Muscle layer of duodenum (tissue), 2 donors: Measurements from ENCODE around the gene CPNE4.
"Not testable (repeated sequence)": the region's sequence is repeated elsewhere in the genome, so short reads cannot be mapped to it uniquely, and the experiment has no call there.

Experiments
- H3K27ac ChIP-seq: one replicate; pipeline ENCODE4 v1.7.0; 2013; ENCODE audit warnings: mild to moderate bottlenecking, low read length
- H3K27me3 ChIP-seq: one replicate; pipeline ENCODE4 v1.7.0; 2013; ENCODE audit warnings: low read depth, mild to moderate bottlenecking, control low read depth, low read length
- H3K36me3 ChIP-seq, 2 donors: one replicate each; pipeline ENCODE4 v1.7.0; 2013; ENCODE audit warnings: low read length in 2 of 2, control low read depth in 1 of 2, mild to moderate bottlenecking in 1 of 2; ENCODE audit not compliant: insufficient read depth in 2 of 2, control insufficient read depth in 1 of 2
- H3K4me1 ChIP-seq, 2 donors: one replicate each; pipeline ENCODE4 v1.7.0; 2013; ENCODE audit warnings: low read length in 2 of 2, mild to moderate bottlenecking in 2 of 2, control low read depth in 1 of 2, moderate library complexity in 1 of 2; ENCODE audit not compliant: insufficient read depth in 2 of 2, control insufficient read depth in 1 of 2
- H3K4me3 ChIP-seq, 2 donors: one replicate each; pipeline ENCODE4 v1.7.0; 2013; ENCODE audit warnings: low read length in 2 of 2, low read depth in 1 of 2, mild to moderate bottlenecking in 1 of 2
- H3K9me3 ChIP-seq, 2 donors: one replicate each; pipeline ENCODE4 v1.7.0; 2013; ENCODE audit warnings: low read length in 2 of 2, control low read depth in 1 of 2, mild to moderate bottlenecking in 1 of 2; ENCODE audit not compliant: control insufficient read depth in 1 of 2
- donor health status: healthy.

CPNE4 gene

GRCh38 chr3:131995891-131996290 is 38.9 kb downstream of the CPNE4 start:
- Histone ChIP-seq H3K27me3 (no peaks in the 10 kb centered on the region), H3K27ac (no peak overlapping the region), H3K4me3 (no peak overlapping the region), H3K9me3 (no peaks in the 10 kb centered on the region), H3K4me1 (no peaks in the 10 kb centered on the region), H3K36me3 (no peaks in the 10 kb centered on the region)

GRCh38 chr3:131989318-131989717 is 45.5 kb downstream of the CPNE4 start:
- Histone ChIP-seq H3K4me1 (no peaks in the 10 kb centered on the region), H3K9me3 (no peaks in the 10 kb centered on the region), H3K27me3 (no peaks in the 10 kb centered on the region), H3K4me3 (no peak overlapping the region), H3K36me3 (no peaks in the 10 kb centered on the region), H3K27ac (no peak overlapping the region)

GRCh38 chr3:131988209-131988608 is 46.6 kb downstream of the CPNE4 start:
- Histone ChIP-seq H3K4me1 (no peaks in the 10 kb centered on the region), H3K27ac (no peak overlapping the region), H3K9me3 (no peaks in the 10 kb centered on the region), H3K27me3 (no peaks in the 10 kb centered on the region), H3K4me3 (no peak overlapping the region), H3K36me3 (no peaks in the 10 kb centered on the region)

GRCh38 chr3:131983689-131984088 is 51.1 kb downstream of the CPNE4 start:
- Histone ChIP-seq H3K4me1 (no peaks in the 10 kb centered on the region), H3K9me3 (peaks cover 0 to 2% of the 10 kb centered on the region in 2 donors), H3K4me3 (no peak overlapping the region), H3K27ac (no peak overlapping the region), H3K27me3 (no peaks in the 10 kb centered on the region), H3K36me3 (no peaks in the 10 kb centered on the region)

- no peak overlapping the region for H3K4me3 ChIP-seq
- no peaks in the 10 kb centered on the region for H3K36me3 ChIP-seq
- no peak overlapping the region for H3K27ac ChIP-seq
- no peaks in the 10 kb centered on the region for H3K4me1 ChIP-seq
- no peaks in the 10 kb centered on the region for H3K27me3 ChIP-seq
- peaks cover 0 to 2% of the 10 kb centered on the region in 2 donors for H3K9me3 ChIP-seq
Measured at GRCh38 chr3:131981323-131981722, 53.5 kb downstream of the CPNE4 start.

GRCh38 chr3:131976448-131976847 is 58.4 kb downstream of the CPNE4 start:
- Histone ChIP-seq H3K27me3 (no peaks in the 10 kb centered on the region), H3K9me3 (peaks cover 0 to 2% of the 10 kb centered on the region in 2 donors), H3K36me3 (no peaks in the 10 kb centered on the region)

GRCh38 chr3:131975047-131975446 is 59.8 kb downstream of the CPNE4 start:
- no peak overlapping the region for H3K27ac ChIP-seq
- no peaks in the 10 kb centered on the region for H3K36me3 ChIP-seq
- H3K9me3 ChIP-seq, result no peaks in the 10 kb centered on the region
- no peaks in the 10 kb centered on the region for H3K27me3 ChIP-seq
- no peak overlapping the region for H3K4me3 ChIP-seq
- no peaks in the 10 kb centered on the region for H3K4me1 ChIP-seq

More at GRCh38 chr3:131976448-131976847, 58.4 kb downstream of the CPNE4 start:
- H3K27ac ChIP-seq, result no peak overlapping the region
- no peaks in the 10 kb centered on the region for H3K4me1 ChIP-seq
- H3K4me3 ChIP-seq, result no peak overlapping the region

GRCh38 chr3:131973731-131974130 is 61.1 kb downstream of the CPNE4 start:
- H3K36me3 ChIP-seq, result no peaks in the 10 kb centered on the region
- H3K9me3 ChIP-seq, result no peaks in the 10 kb centered on the region
- no peaks in the 10 kb centered on the region for H3K27me3 ChIP-seq
- no peak overlapping the region for H3K4me3 ChIP-seq
- no peak overlapping the region for H3K27ac ChIP-seq
- no peaks in the 10 kb centered on the region for H3K4me1 ChIP-seq

- Histone ChIP-seq H3K36me3 (no peaks in the 10 kb centered on the region), H3K4me1 (no peaks in the 10 kb centered on the region), H3K27ac (no peak overlapping the region), H3K4me3 (no peak overlapping the region), H3K27me3 (no peaks in the 10 kb centered on the region), H3K9me3 (no peaks in the 10 kb centered on the region)
Measured at GRCh38 chr3:131972550-131972949, 62.3 kb downstream of the CPNE4 start.

- Histone ChIP-seq H3K36me3 (no peaks in the 10 kb centered on the region), H3K4me1 (no peaks in the 10 kb centered on the region), H3K4me3 (no peak overlapping the region), H3K27me3 (no peaks in the 10 kb centered on the region), H3K27ac (no peak overlapping the region), H3K9me3 (no peaks in the 10 kb centered on the region)
Measured at GRCh38 chr3:131972091-131972490, 62.7 kb downstream of the CPNE4 start.

- not testable (repeated sequence) for H3K27me3 ChIP-seq, H3K4me1 ChIP-seq, H3K9me3 ChIP-seq, H3K27ac ChIP-seq, H3K4me3 ChIP-seq, H3K36me3 ChIP-seq
Measured at GRCh38 chr3:131963442-131963841, 71.4 kb downstream of the CPNE4 start.

- Histone ChIP-seq H3K27me3 (no peaks in the 10 kb centered on the region), H3K27ac (no peak overlapping the region), H3K4me1 (no peaks in the 10 kb centered on the region), H3K9me3 (no peaks in the 10 kb centered on the region), H3K4me3 (no peak overlapping the region), H3K36me3 (no peaks in the 10 kb centered on the region)
Measured at GRCh38 chr3:131962982-131963381, 71.8 kb downstream of the CPNE4 start.
